ENCODE data around the gene DAGLB. TPM values are rescaled to one million over a fixed set of nuclear protein-coding genes. Genes with fewer than 3 reads are reported as not detected.

DAGLB gene
- total RNA-seq, 1 experiment from 2014 or later: 23.4 TPM

GRCh38 chr7:6486438-6487183, 38.9 kb upstream of the DAGLB start:
- ChIA-PET POLR2A (ENCODE audit: unreplicated experiment) (no interaction called here), CTCF (no interaction called here)
- Histone ChIP-seq H3K36me3 (ENCODE audit: low read depth, low read length) (0 out of 2 replicates have a peak, but pooled peaks cover under 1% of the 10 kb centered on the region), H3K4me2 (ENCODE audit: low read length) (no peak overlapping the region), H3K9ac (ENCODE audit: low read length) (no peak overlapping the region), H3K27ac (ENCODE audit: low read length) (no peak overlapping the region), H3K4me1 (ENCODE audit: insufficient read depth, low read length) (peaks cover 16% of the 10 kb centered on the region), H3K4me3 (ENCODE audit: low read length) (no peak overlapping the region), H3K79me2 (ENCODE audit: low read length) (peaks cover 23% of the 10 kb centered on the region), H4K20me1 (ENCODE audit: low read length) (peaks cover 17% of the 10 kb centered on the region), H3K27me3 (ENCODE audit: low read length) (no peaks in the 10 kb centered on the region), H3K9me3 (ENCODE audit: low read length) (no peaks in the 10 kb centered on the region), H2AFZ (ENCODE audit: low read length) (no peak overlapping the region), H3K9me2 (replicated peaks; ENCODE audit: low read length) (no peaks in the 10 kb centered on the region), H3F3A (ENCODE audit: low read length, unreplicated experiment) (no peaks in the 10 kb centered on the region)
- ATAC-seq (no peak), DNase-seq (no peak)
- no peak for TF ChIP-seq EZH2phosphoT487 (IDR thresholded peaks at IDR 0.05; ENCODE audit: borderline replicate concordance, low read length)
- no TSS peak for BruUV-seq (replicated peaks)
- intact Hi-C loops (cut with micrococcal nuclease): no loop called here

DNA sequence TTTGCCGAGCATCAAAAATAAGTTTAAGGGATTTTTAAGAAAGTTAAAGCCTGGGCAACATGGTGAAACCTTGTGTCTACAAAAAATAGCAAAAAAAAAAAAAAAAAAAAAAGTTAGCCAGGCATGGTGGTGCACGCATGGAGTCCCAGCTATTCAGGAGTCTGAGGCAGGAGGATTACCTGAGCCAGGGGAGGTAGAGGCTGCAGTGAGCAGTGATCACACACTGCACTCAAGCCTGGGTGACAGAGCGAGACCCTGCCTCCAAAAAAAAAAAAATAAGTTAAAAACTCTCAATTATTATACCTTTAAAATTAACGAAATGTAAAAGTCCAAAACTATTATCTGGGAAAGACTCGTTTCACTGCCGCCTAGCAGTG, 35.0 kb upstream of the DAGLB start:
- ATAC-seq: no peak
- no peak overlapping the region for H2AFZ ChIP-seq (ENCODE audit: low read length)
- peaks cover 32% of the 10 kb centered on the region for H3K4me1 ChIP-seq (ENCODE audit: insufficient read depth, low read length)
- peak overlapping the region; percentile 66; the same call in 1 of the 2 replicates for H3K27ac ChIP-seq (ENCODE audit: low read length)
- ChIA-PET POLR2A (ENCODE audit: unreplicated experiment) (interaction anchor here (0.5 kb wide), 1 partner anchor 178 kb away, joined by 38 read pairs; no protein-coding TSS in a partner anchor), CTCF (no interaction called here)
- peaks cover 15% of the 10 kb centered on the region; the same call in 1 of the 2 replicates for H3K36me3 ChIP-seq (ENCODE audit: low read depth, low read length)
- peaks cover 62% of the 10 kb centered on the region for H3K79me2 ChIP-seq (ENCODE audit: low read length)
- H3F3A ChIP-seq (ENCODE audit: low read length, unreplicated experiment): no peaks in the 10 kb centered on the region
- peak overlapping the region; percentile 100 for H3K4me3 ChIP-seq (ENCODE audit: low read length)
- H3K9ac ChIP-seq (ENCODE audit: low read length): peak overlapping the region; percentile 95
- intact Hi-C loops (cut with micrococcal nuclease): no loop called here
- no peaks in the 10 kb centered on the region for H3K9me3 ChIP-seq (ENCODE audit: low read length)
- DNase-seq: no peak
- H3K27me3 ChIP-seq (ENCODE audit: low read length): no peaks in the 10 kb centered on the region
- no peaks in the 10 kb centered on the region for H3K9me2 ChIP-seq (replicated peaks; ENCODE audit: low read length)
- peaks cover 53% of the 10 kb centered on the region for H4K20me1 ChIP-seq (ENCODE audit: low read length)
- BruUV-seq (replicated peaks): no TSS peak
- TF ChIP-seq, protein P1, sequence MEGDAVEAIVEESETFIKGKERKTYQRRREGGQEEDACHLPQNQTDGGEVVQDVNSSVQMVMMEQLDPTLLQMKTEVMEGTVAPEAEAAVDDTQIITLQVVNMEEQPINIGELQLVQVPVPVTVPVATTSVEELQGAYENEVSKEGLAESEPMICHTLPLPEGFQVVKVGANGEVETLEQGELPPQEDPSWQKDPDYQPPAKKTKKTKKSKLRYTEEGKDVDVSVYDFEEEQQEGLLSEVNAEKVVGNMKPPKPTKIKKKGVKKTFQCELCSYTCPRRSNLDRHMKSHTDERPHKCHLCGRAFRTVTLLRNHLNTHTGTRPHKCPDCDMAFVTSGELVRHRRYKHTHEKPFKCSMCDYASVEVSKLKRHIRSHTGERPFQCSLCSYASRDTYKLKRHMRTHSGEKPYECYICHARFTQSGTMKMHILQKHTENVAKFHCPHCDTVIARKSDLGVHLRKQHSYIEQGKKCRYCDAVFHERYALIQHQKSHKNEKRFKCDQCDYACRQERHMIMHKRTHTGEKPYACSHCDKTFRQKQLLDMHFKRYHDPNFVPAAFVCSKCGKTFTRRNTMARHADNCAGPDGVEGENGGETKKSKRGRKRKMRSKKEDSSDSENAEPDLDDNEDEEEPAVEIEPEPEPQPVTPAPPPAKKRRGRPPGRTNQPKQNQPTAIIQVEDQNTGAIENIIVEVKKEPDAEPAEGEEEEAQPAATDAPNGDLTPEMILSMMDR (conservative IDR thresholded peaks at IDR 0.05; ENCODE audit: low read depth, low read length): no peak
- no peak for TF ChIP-seq EZH2phosphoT487 (IDR thresholded peaks at IDR 0.05; ENCODE audit: borderline replicate concordance, low read length)
- no peak for TF ChIP-seq EZH2 (IDR thresholded peaks at IDR 0.05; ENCODE audit: low read length, unreplicated experiment)
- H3K4me2 ChIP-seq (ENCODE audit: low read length): peak overlapping the region; percentile 79

DNA sequence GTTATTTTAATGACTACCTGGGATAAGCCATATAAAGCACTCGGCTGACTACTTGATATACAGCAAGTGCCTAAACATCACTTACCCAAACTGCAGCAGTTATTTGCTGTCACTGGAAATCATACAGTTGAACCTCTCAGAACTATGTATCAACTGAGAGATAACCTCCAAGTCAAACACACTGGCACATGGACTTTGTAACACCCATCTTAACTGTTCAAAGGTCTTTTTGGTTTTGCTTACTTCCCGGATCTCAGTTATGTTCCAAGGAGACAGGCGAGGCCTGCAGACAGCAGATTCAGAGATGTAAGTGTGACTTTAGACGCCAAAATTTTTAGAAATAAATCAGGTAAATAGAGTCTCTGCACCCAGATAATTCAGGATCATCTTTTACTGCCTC, 34.6 kb upstream of the DAGLB start:
- TF ChIP-seq, protein P1 (conservative IDR thresholded peaks at IDR 0.05; ENCODE audit: low read depth, low read length): no peak
- TF ChIP-seq EZH2 (IDR thresholded peaks at IDR 0.05; ENCODE audit: low read length, unreplicated experiment) (no peak), EZH2phosphoT487 (IDR thresholded peaks at IDR 0.05; ENCODE audit: borderline replicate concordance, low read length) (no peak)
- Histone ChIP-seq H2AFZ (ENCODE audit: low read length) (no peak overlapping the region), H3K4me3 (ENCODE audit: low read length) (peak overlapping the region; percentile 100), H3K9me3 (ENCODE audit: low read length) (no peaks in the 10 kb centered on the region), H3K79me2 (ENCODE audit: low read length) (peaks cover 66% of the 10 kb centered on the region), H3K9ac (ENCODE audit: low read length) (peak overlapping the region; percentile 95), H3K27me3 (ENCODE audit: low read length) (no peaks in the 10 kb centered on the region), H3K9me2 (replicated peaks; ENCODE audit: low read length) (no peaks in the 10 kb centered on the region), H3K27ac (ENCODE audit: low read length) (no peak overlapping the region), H3K4me1 (ENCODE audit: insufficient read depth, low read length) (peaks cover 32% of the 10 kb centered on the region), H3F3A (ENCODE audit: low read length, unreplicated experiment) (no peaks in the 10 kb centered on the region), H3K36me3 (ENCODE audit: low read depth, low read length) (peaks cover 15% of the 10 kb centered on the region; the same call in 1 of the 2 replicates), H3K4me2 (ENCODE audit: low read length) (peak overlapping the region; percentile 79), H4K20me1 (ENCODE audit: low read length) (peaks cover 57% of the 10 kb centered on the region)
- ChIA-PET CTCF (no interaction called here), POLR2A (ENCODE audit: unreplicated experiment) (interaction anchor here (0.5 kb wide), 1 partner anchor 178 kb away, joined by 38 read pairs; no protein-coding TSS in a partner anchor)
- TSS peak; percentile 49 for BruUV-seq (replicated peaks)
- intact Hi-C loops (cut with micrococcal nuclease): no loop called here
- ATAC-seq: no peak
- DNase-seq: peak; percentile 14

All from PC-3 (cell line).